GM12864 (cell line): Measurements from ENCODE around the gene EYA2.

ENCODE experiments used
- DNase-seq: peaks from one replicate; pipeline ENCODE4 v3.0.0-alpha.2; 2011; ENCODE audit warnings: low read depth
- H3K4me3 ChIP-seq: 2 replicates; pipeline ENCODE4 v1.5.1; 2011; ENCODE audit warnings: mild to moderate bottlenecking, low read depth, low read length, control low read depth
- TF ChIP-seq, protein P1 (sequence below): IDR thresholded peaks from 2 replicates; pipeline ENCODE4 v1.5.1; 2011; ENCODE audit warnings: low read depth, mild to moderate bottlenecking, moderate library complexity, low read length, control low read depth, inconsistent platforms; ENCODE audit errors: missing control alignments

EYA2 gene

DNA sequence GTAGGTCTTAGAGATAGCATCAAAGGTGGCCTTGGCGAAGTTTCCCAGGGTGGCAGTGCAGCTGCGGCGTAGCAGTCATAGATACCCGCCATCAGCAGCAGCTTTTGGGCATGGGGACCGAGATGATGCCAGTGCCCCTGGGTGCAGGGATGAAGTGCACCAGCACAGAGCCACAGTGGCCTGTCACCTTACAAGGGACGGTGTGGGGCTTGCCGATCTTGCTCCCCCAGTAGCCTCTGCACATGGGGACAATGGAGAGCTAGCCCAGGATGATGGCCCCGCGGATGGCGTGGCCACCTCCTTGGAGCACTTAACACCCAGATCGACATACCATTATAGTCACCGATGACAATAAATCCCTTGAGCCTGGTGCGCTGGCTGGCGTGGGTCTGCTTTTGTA lies 266.3 kb downstream of the EYA2 start:
- DNase-seq = no peak
- TF ChIP-seq, protein P1, sequence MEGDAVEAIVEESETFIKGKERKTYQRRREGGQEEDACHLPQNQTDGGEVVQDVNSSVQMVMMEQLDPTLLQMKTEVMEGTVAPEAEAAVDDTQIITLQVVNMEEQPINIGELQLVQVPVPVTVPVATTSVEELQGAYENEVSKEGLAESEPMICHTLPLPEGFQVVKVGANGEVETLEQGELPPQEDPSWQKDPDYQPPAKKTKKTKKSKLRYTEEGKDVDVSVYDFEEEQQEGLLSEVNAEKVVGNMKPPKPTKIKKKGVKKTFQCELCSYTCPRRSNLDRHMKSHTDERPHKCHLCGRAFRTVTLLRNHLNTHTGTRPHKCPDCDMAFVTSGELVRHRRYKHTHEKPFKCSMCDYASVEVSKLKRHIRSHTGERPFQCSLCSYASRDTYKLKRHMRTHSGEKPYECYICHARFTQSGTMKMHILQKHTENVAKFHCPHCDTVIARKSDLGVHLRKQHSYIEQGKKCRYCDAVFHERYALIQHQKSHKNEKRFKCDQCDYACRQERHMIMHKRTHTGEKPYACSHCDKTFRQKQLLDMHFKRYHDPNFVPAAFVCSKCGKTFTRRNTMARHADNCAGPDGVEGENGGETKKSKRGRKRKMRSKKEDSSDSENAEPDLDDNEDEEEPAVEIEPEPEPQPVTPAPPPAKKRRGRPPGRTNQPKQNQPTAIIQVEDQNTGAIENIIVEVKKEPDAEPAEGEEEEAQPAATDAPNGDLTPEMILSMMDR = no peak

DNA sequence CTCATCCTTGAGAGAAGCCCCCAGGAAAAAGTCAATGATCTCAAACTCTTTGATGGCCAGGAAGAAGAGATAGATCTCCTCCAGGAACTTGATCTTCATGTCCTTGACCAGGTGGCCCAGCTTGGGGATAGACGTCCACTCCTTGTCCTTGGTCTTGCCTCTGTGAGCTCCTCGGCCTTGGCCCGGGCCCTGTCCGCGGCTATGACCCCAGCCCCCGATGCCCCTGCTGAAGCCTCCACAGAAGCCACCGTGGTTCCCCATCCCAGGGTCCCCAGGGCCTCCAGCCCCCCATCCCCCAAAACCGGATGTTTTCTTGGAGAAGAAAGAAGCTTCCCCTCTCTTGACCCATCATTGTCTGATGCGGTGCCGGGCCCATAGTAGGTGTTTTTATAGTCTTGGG lies 266.8 kb downstream of the EYA2 start:
- no peak overlapping the region for H3K4me3 ChIP-seq
- no peak for DNase-seq
- TF ChIP-seq, protein P1 = no peak

More for the DNA sequence above, 266.3 kb downstream of the EYA2 start:
- no peak overlapping the region for H3K4me3 ChIP-seq

DNA sequence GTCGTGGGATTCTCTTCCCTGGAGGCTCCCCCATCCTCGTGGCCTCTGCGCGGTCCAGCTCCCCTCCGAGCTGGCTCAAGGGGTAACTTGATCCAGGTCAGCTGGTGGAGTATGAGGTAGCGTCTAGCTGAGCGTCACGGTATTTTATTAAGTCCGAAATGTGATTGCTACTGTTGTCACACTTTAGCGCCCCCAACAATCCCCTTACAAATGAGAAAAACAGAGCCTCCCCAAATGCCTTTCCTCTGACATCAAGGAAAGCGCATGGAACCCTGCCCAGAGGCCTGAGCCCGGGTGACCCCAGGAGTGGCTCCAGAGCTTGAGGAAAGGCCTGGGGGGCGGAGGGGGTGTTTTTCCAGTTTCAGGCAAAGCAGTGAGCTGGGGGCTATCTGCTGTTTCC lies 269.5 kb downstream of the EYA2 start:
- no peak overlapping the region for H3K4me3 ChIP-seq
- TF ChIP-seq, protein P1 = no peak
- DNase-seq = no peak

DNA sequence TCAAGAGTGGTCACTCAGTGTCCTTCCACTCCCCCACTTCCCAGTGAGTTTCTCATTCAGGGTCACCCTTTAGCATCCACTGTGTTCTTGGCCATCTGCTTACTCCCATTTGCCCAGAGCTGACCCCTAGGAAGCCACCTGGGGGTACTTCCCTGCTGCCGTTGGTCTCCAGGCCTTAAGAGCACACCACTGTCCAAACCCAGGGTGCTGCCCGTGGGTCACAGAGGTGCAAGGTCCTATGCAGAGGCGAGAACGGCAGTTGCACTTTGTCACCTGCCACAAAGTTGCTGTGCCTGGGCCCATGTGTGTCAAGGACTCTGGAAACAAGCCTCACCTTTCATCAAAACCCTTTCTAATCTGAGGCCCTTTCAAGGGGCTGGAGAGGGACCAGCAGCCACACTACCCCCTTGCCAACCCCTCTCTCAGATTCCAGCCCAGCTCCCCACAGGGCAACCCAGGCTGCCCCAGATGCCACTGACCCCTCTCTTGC lies 270.8 kb downstream of the EYA2 start:
- H3K4me3 ChIP-seq = no peak overlapping the region
- TF ChIP-seq, protein P1 = no peak
- DNase-seq = no peak

DNA sequence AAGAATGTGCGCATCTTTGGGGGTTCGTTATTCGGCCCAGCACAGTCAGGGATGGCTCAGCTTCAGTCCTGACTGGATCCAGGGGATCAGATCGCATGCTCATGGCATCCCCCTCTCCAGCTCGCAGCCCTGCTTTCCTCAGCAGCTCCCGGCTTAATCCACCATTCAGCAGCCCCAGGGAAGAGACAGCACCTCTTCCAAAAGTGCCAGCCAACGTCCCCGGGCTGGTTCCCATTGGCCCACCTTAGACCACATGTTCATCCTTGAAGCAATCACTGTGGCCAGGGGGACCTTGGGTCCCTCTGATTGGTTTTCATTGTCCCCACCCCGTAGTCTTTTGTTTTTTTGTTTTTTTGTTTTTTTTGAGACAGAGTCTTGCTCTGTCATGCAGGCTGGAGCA lies 273.2 kb downstream of the EYA2 start:
- H3K4me3 ChIP-seq = no peak overlapping the region
- TF ChIP-seq, protein P1 = no peak
- no peak for DNase-seq

DNA sequence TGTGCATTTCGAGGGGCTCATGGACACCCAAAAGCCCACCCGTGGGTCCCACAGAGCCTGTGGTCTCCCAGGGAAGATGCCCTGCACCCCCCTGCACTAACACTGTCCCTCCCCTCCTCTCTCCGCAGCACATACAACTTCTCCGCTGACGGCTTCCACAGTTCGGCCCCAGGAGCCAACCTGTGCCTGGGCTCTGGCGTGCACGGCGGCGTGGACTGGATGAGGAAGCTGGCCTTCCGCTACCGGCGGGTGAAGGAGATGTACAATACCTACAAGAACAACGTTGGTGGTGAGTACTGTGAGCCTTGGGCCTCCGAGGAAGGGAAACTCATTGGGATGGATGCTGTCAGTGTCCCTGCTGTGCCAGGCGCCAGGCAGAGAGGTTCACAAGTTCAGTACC lies 277.9 kb downstream of the EYA2 start:
- DNase-seq = no peak
- no peak overlapping the region for H3K4me3 ChIP-seq
- TF ChIP-seq, protein P1 = no peak

DNA sequence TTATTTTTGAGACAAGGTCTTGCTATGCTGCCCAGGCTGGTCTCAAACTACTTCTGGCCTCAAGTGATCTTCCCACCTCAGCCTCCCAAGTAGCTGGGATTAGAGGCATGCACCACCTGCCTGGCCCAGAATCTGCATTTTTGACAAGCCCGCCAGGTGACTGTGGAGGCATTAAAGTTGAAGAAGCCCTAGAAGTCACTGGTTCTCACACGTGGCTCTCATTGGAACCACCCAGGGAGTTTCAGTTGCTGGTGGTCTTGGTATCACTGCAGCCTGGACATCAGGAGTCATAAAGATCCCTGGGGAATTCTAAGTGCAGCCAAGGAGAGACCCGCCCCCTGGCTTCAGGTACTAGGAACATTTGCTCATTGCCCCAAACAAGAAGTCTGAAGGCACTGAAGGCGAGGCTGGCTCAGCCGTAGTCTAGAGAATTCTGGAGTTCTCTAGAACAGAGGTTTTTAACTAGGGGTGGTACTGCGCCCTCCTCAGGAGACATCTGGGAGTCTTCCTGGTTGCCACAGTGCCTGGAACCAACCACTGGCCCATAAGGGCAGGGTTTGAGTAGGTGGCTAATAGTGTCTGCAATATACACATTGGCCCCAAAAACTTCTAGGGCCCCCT lies 279.1 kb downstream of the EYA2 start:
- TF ChIP-seq, protein P1 = peak; percentile 14
- DNase-seq = no peak
- H3K4me3 ChIP-seq = no peak overlapping the region
